ENCODE data around the gene HDAC9.
"Not testable (repeated sequence)": the region's sequence is repeated elsewhere in the genome, so short reads cannot be mapped to it uniquely, and the experiment has no call there.

The HDAC9 gene

GRCh38 chr7:18667466-18667865 lies 171.9 kb downstream of the HDAC9 start:
- DNase-seq, result no peak

GRCh38 chr7:18671176-18671575 lies 175.6 kb downstream of the HDAC9 start:
- DNase-seq, result no peak

- DNase-seq, result no peak
Measured at GRCh38 chr7:18675579-18675978, 180.0 kb downstream of the HDAC9 start.

- DNase-seq, result no peak
Measured at GRCh38 chr7:18679261-18679660, 183.7 kb downstream of the HDAC9 start.

- no peak for DNase-seq
Measured at GRCh38 chr7:18680576-18680975, 185.0 kb downstream of the HDAC9 start.

GRCh38 chr7:18684916-18685315 lies 189.4 kb downstream of the HDAC9 start:
- no peak for DNase-seq

- DNase-seq, result no peak
Measured at GRCh38 chr7:18685971-18686370, 190.4 kb downstream of the HDAC9 start.

GRCh38 chr7:18689551-18689950 lies 194.0 kb downstream of the HDAC9 start:
- DNase-seq, result no peak

- DNase-seq, result no peak
Measured at GRCh38 chr7:18693406-18693805, 197.9 kb downstream of the HDAC9 start.

GRCh38 chr7:18693816-18694215 lies 198.3 kb downstream of the HDAC9 start:
- DNase-seq, result no peak

GRCh38 chr7:18694484-18694883 lies 198.9 kb downstream of the HDAC9 start:
- DNase-seq, result no peak

GRCh38 chr7:18694911-18695310 lies 199.4 kb downstream of the HDAC9 start:
- no peak for DNase-seq

GRCh38 chr7:18698258-18698734 lies 202.7 kb downstream of the HDAC9 start:
- DNase-seq, result no peak

GRCh38 chr7:18700147-18700546 lies 204.6 kb downstream of the HDAC9 start:
- DNase-seq, result no peak

GRCh38 chr7:18702071-18702829 lies 206.7 kb downstream of the HDAC9 start:
- no peak for DNase-seq

GRCh38 chr7:18703685-18704084 lies 208.1 kb downstream of the HDAC9 start:
- no peak for DNase-seq

- DNase-seq, result no peak
Measured at GRCh38 chr7:18706670-18707069, 211.1 kb downstream of the HDAC9 start.

GRCh38 chr7:18708204-18708603 lies 212.7 kb downstream of the HDAC9 start:
- no peak for DNase-seq

GRCh38 chr7:18715988-18716387 lies 220.4 kb downstream of the HDAC9 start:
- no peak for DNase-seq

GRCh38 chr7:18721429-18721828 lies 225.9 kb downstream of the HDAC9 start:
- DNase-seq, result no peak

GRCh38 chr7:18724318-18724717 lies 228.8 kb downstream of the HDAC9 start:
- no peak for DNase-seq

- DNase-seq, result no peak
Measured at GRCh38 chr7:18727115-18727870, 231.7 kb downstream of the HDAC9 start.

- not testable (repeated sequence) for DNase-seq
Measured at GRCh38 chr7:18736012-18736411, 240.5 kb downstream of the HDAC9 start.

- DNase-seq, result no peak
Measured at GRCh38 chr7:18740579-18740988, 245.0 kb downstream of the HDAC9 start.
